Common myeloid progenitor, CD34-positive (primary cell): ENCODE results near the gene SCRN1.

ENCODE experiments used
- CTCF ChIA-PET: fragments of 350-600 bp; sonication (Branson Sonifier 250); formaldehyde crosslinking; loops from one replicate; lab custom pipeline; 2021; ENCODE audit warnings: antibody characterized with exemption; lab: Charles Lee
- POLR2A ChIA-PET: fragments of 350-600 bp; sonication (Branson Sonifier 250); formaldehyde crosslinking; loops from one replicate; lab custom pipeline; 2021; ENCODE audit warnings: antibody characterized with exemption; lab: Charles Lee
- DNase-seq, 3 donors: peaks; one replicate each; pipeline versions ENCODE4 v3.0.0 to v3.0.0-alpha.2; 2013
- H3K27ac ChIP-seq, 2 experiments: 1 replicate in 1 of 2; 2 replicates in 1 of 2; pipeline ENCODE4 v1.7.0; 2013; ENCODE audit warnings: inconsistent platforms in 2 of 2, low read length in 2 of 2, mild to moderate bottlenecking in 2 of 2, low read depth in 1 of 2, moderate library complexity in 1 of 2; ENCODE audit not compliant: severe bottlenecking in 2 of 2, insufficient read depth in 1 of 2, poor library complexity in 1 of 2
- H3K27me3 ChIP-seq, 5 experiments: replicated peaks in 2 of 5; 1 replicate in 3 of 5; 2 replicates in 2 of 5; pipeline versions ENCODE4 v1.6.1 to v1.7.0; 2013; ENCODE audit warnings: low read length in 4 of 5, mild to moderate bottlenecking in 2 of 5, moderate library complexity in 2 of 5, inconsistent platforms in 1 of 5; ENCODE audit not compliant: insufficient read depth in 5 of 5, control insufficient read depth in 4 of 5
- H3K36me3 ChIP-seq, 4 experiments: 1 replicate in 2 of 4; 2 replicates in 2 of 4; pipeline versions ENCODE4 v1.6.1 to v1.7.0; 2013; ENCODE audit warnings: low read length in 3 of 4, control low read depth in 1 of 4, mild to moderate bottlenecking in 1 of 4; ENCODE audit not compliant: control insufficient read depth in 4 of 4, insufficient read depth in 4 of 4
- H3K4me1 ChIP-seq, 4 experiments: 1 replicate in 3 of 4; 2 replicates in 1 of 4; pipeline versions ENCODE4 v1.6.1 to v1.7.1; 2013; ENCODE audit warnings: low read length in 3 of 4, mild to moderate bottlenecking in 3 of 4, control low read depth in 1 of 4, inconsistent platforms in 1 of 4, moderate library complexity in 1 of 4; ENCODE audit not compliant: control insufficient read depth in 4 of 4, insufficient read depth in 4 of 4; ENCODE audit errors: control extremely low read depth in 1 of 4
- H3K4me3 ChIP-seq, 7 experiments: 1 replicate in 4 of 7; 2 replicates in 3 of 7; pipeline versions ENCODE4 v1.5.1 to v1.7.0; 2013; ENCODE audit warnings: mild to moderate bottlenecking in 7 of 7, low read length in 6 of 7, moderate library complexity in 6 of 7, inconsistent platforms in 2 of 7, low read depth in 2 of 7, control low read depth in 1 of 7; ENCODE audit not compliant: insufficient read depth in 4 of 7, control insufficient read depth in 1 of 7; ENCODE audit errors: extremely low read depth in 1 of 7
- H3K9me3 ChIP-seq, 5 experiments: 1 replicate in 4 of 5; 2 replicates in 1 of 5; pipeline versions ENCODE4 v1.6.1 to v1.7.1; 2013; ENCODE audit warnings: low read length in 4 of 5, mild to moderate bottlenecking in 2 of 5, inconsistent platforms in 1 of 5, low read depth in 1 of 5, moderate library complexity in 1 of 5; ENCODE audit not compliant: control insufficient read depth in 4 of 5, insufficient read depth in 2 of 5; ENCODE audit errors: control extremely low read depth in 1 of 5
- WGBS: methylation state at CpG from one replicate; pipeline ENCODE4 v1.1.5; 2013; ENCODE audit not compliant: insufficient coverage; 5-methylcytosine and 5-hydroxymethylcytosine counted together

The SCRN1 gene

DNA sequence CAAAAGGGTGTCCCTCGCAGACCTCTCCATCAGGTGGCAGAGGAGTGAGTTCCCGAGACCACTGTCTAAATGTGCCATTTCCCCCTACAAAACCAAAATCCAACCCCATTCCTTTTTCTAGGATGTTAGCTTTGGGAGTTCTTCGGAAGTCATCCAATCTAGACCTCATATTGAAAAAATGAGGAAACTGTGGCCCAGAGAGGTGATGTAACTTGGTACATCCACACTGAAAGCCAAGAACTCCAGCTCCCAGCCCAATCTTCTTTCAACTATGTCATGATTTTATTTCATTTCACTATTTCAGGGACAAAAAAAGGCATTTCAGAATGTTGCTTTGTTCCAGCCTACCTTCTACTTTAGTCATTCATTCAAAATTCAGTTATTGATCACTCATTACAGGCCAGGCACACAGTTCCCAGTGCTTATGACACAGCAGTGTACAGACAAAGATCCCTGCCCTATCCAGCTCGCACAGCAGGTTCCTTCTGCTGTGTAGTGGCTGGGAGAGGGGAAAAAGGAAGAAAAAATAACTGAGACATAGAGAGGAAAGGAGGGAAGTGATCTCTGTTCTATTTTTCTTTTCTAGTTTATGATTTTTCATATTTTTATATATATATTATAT lies 35.8 kb downstream of the SCRN1 start:
- Histone ChIP-seq H3K27ac (no peak overlapping the region), H3K4me3 (no peak overlapping the region), H3K4me1 (peaks cover 10 to 22% (median 17%) of the 10 kb centered on the region in 4 experiments), H3K36me3 (peaks cover 19 to 50% (median 32%) of the 10 kb centered on the region in 4 experiments), H3K9me3 (peaks cover 0 to 12% (median 0%) of the 10 kb centered on the region in 5 experiments), H3K27me3 (no peaks in the 10 kb centered on the region)
- DNase-seq = no peak
- 94% methylated on average over 2 of the region's 4 CpGs for WGBS
- ChIA-PET POLR2A (no interaction called here), CTCF (interaction anchor here (0.9 to 12.9 kb wide), 4 partner anchors 28 to 109 kb away, joined by 3 to 108 read pairs (median 3); no protein-coding TSS in a partner anchor)

DNA sequence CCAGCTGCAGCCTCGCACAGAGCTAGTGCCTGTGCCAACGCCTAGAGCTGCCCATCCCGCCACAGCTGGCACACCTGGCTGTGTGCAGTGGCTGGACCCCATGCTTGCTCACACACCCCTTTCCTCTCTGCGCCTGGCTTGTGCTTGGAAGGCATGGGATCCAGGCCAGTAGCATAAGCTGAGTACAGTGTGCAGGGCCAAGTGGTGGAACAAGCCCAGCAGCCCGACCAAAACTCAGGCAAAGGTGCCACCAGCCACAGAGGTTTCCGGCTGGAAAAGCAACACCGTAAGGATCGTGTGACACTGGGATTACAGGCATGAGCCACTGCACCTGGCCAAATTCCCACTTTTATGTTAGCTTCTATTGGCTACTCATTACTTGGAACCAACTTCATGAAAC lies 38.4 kb downstream of the SCRN1 start:
- no peak overlapping the region for H3K27ac ChIP-seq
- no peak for DNase-seq
- H3K4me3 ChIP-seq = no peak overlapping the region
- ChIA-PET CTCF (interaction anchor here (0.9 to 12.9 kb wide), 4 partner anchors 30 to 112 kb away, joined by 3 to 108 read pairs (median 6); partner anchors contain the start of gene SCRN1), POLR2A (no interaction called here)
- H3K27me3 ChIP-seq = no peaks in the 10 kb centered on the region
- peaks cover 3 to 10% (median 9%) of the 10 kb centered on the region in 4 experiments for H3K4me1 ChIP-seq
- peaks cover 0 to 12% (median 0%) of the 10 kb centered on the region in 5 experiments for H3K9me3 ChIP-seq
- over 99% methylated on average over 8 of the region's 8 CpGs for WGBS
- peaks cover 27 to 70% (median 46%) of the 10 kb centered on the region in 4 experiments for H3K36me3 ChIP-seq

DNA sequence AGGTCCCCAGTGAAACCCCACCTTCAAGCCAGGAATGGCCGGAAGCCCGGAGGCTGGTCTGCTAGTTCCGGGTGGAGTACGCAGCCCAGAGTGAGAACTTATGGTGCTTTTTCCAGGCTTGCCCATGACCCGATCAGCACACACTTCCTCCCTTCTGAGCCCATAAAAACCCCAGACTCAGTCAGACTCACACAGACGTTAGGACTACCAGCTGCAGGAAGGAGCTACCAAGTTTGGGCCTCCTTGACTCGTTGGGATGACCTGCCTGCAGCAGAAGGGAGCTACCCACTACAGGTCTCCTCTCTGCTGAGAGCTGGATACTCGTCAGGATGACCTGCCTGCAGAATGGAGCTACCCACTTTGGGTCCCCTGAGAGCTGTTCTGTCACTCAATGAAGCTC lies 39.1 kb downstream of the SCRN1 start:
- Histone ChIP-seq H3K4me3 (no peak overlapping the region), H3K27ac (no peak overlapping the region), H3K4me1 (peaks cover 0 to 2% (median 1%) of the 10 kb centered on the region in 4 experiments), H3K27me3 (no peaks in the 10 kb centered on the region), H3K36me3 (peaks cover 29 to 75% (median 50%) of the 10 kb centered on the region in 4 experiments), H3K9me3 (peaks cover 0 to 12% (median 0%) of the 10 kb centered on the region in 5 experiments)
- peak in 1 of 3 donors; percentile 3 for DNase-seq
- ChIA-PET POLR2A (no interaction called here), CTCF (interaction anchor here (1.0 to 12.9 kb wide), 3 partner anchors 29 to 112 kb away, joined by 3 to 108 read pairs (median 9); no protein-coding TSS in a partner anchor)
- 95% methylated on average over 8 of the region's 8 CpGs for WGBS

GRCh38 chr7:29948587-29948986 lies 41.0 kb downstream of the SCRN1 start:
- WGBS = 100% methylated on average over 2 of the region's 2 CpGs
- POLR2A ChIA-PET = no interaction called here
- CTCF ChIA-PET = interaction anchor here (0.9 to 12.9 kb wide), 2 partner anchors 114 to 143 kb away, joined by 3 to 108 read pairs; no protein-coding TSS in a partner anchor

GRCh38 chr7:29946428-29947186 lies 43.0 kb downstream of the SCRN1 start:
- Histone ChIP-seq H3K27me3 (no peaks in the 10 kb centered on the region), H3K27ac (no peak overlapping the region), H3K9me3 (peaks cover 0 to 12% (median 0%) of the 10 kb centered on the region in 5 experiments), H3K36me3 (peaks cover 31 to 87% (median 63%) of the 10 kb centered on the region in 4 experiments), H3K4me1 (no peaks in the 10 kb centered on the region), H3K4me3 (no peak overlapping the region)
- WGBS = 98% methylated on average over 4 of the region's 5 CpGs
- POLR2A ChIA-PET = no interaction called here
- peak; percentile 64 to 80 (median 71) for DNase-seq
- CTCF ChIA-PET = interaction anchor here (0.8 to 7.2 kb wide), 9 partner anchors 8 to 128 kb away, joined by 3 to 64 read pairs (median 4); partner anchors contain the start of gene PLEKHA8

More at GRCh38 chr7:29948587-29948986, 41.0 kb downstream of the SCRN1 start:
- Histone ChIP-seq H3K9me3 (peaks cover 0 to 12% (median 0%) of the 10 kb centered on the region in 5 experiments), H3K27ac (no peak overlapping the region), H3K36me3 (peaks cover 33 to 84% (median 58%) of the 10 kb centered on the region in 4 experiments), H3K4me3 (no peak overlapping the region), H3K27me3 (no peaks in the 10 kb centered on the region), H3K4me1 (no peaks in the 10 kb centered on the region)
- DNase-seq = no peak

DNA sequence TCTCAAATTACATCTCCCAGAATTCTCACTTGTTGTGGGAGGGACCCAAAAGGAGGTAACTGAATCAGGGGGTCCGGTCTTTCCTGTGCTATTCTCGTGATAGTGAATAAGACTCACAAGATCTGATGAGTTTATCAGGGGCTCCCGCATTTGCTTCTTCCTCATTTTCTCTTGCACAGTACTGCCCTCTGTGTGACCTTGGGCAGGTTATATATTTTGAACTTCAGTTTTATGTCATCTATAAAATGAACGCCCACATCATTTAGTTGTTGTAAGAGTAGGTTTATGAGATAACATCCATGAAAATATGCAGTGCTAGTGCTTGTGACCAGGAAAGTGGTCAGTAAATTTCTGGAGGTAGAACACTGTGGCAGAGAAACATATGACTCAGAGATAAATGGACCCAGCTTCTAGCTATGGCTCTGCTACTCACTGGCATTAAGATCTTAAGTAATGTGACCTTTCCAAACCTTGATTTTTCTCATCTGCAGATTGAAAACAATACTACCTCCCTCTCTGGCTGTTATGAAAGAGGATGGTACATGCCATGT lies 44.3 kb downstream of the SCRN1 start:
- peaks cover 27 to 87% (median 60%) of the 10 kb centered on the region in 4 experiments for H3K36me3 ChIP-seq
- CTCF ChIA-PET = interaction anchor here (1.0 to 7.2 kb wide), 7 partner anchors 10 to 129 kb away, joined by 4 to 64 read pairs (median 6); partner anchors contain the start of gene PLEKHA8

More for the DNA sequence above, 44.3 kb downstream of the SCRN1 start:
- Histone ChIP-seq H3K27me3 (no peaks in the 10 kb centered on the region), H3K9me3 (peaks cover 0 to 1% (median 0%) of the 10 kb centered on the region in 5 experiments), H3K4me3 (no peak overlapping the region), H3K27ac (no peak overlapping the region), H3K4me1 (no peaks in the 10 kb centered on the region)
- no peak for DNase-seq
- WGBS = no CpG with 5 or more reads among the region's 4 CpGs
- POLR2A ChIA-PET = no interaction called here
